GM18498 (cell line): ENCODE data around the gene APRT.

Experiments
- ATAC-seq: cut with Tn5 transposase; IDR thresholded peaks from one replicate; pipeline ENCODE4 v1.9.1; 2021; ENCODE audit warnings: mild to moderate bottlenecking, moderate library complexity; ENCODE audit not compliant: unreplicated experiment

APRT gene, protein sequence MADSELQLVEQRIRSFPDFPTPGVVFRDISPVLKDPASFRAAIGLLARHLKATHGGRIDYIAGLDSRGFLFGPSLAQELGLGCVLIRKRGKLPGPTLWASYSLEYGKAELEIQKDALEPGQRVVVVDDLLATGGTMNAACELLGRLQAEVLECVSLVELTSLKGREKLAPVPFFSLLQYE

GRCh38 chr16:88811769-88812512 lies at the start of gene APRT:
Gene APRT (minus strand): TSS chr16:88811928. CDS start chr16:88811899, 29 bp downstream.
- peak; percentile 76 for ATAC-seq

- ATAC-seq = no peak
Measured at GRCh38 chr16:88861359-88861758, 49.6 kb upstream of the APRT start.

- no peak for ATAC-seq
Measured at GRCh38 chr16:88859381-88860091, 47.8 kb upstream of the APRT start.

GRCh38 chr16:88857728-88858339 lies 46.1 kb upstream of the APRT start:
- ATAC-seq = peak; percentile 43

GRCh38 chr16:88856828-88857727 lies 45.4 kb upstream of the APRT start, which contains the start of the genes GALNS and TRAPPC2L:
Gene GALNS (minus strand): TSS chr16:88856947. CDS start chr16:88856877, 70 bp downstream.
Gene TRAPPC2L (plus strand): TSS chr16:88857127. CDS start chr16:88857151, 24 bp downstream.
- ATAC-seq = peak; percentile 83

DNA sequence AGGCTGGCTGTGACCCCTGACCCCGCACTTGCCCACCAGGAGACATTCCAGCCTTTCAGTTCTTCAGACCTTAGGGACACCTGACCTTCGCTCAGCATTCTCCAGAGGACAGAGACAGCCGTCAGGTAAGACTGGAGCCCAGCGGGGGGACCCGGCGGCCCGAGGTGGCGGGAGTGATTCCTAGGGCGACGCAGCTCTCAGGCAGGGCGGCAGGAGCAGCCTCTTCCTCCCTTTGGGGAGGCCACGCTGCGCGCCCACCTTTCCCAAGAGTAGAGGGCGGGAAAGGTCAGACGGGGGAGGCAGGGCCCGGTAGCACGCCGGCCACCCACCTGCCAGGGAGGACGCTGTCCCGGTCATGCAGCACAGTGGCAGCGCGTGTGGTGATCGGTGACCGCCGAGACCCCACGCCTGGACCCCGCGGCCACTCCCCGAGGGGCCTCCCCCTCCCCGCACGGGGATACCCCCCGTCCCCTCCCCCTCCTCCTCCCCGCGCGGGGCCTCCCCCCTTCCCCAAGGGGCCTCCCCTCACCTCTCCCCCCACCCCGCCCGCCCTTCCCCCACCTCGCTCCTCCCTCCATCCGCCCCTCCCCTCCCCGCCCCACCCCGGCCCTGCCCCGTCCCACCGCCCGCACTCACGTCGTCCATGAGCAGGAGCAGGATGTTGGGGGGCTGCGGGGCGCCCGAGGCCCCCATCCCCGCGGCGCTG lies 44.5 kb upstream of the APRT start:
- ATAC-seq = no peak

GRCh38 chr16:88855736-88856121 lies 44.0 kb upstream of the APRT start:
- ATAC-seq = no peak

- no peak for ATAC-seq
Measured at GRCh38 chr16:88855176-88855575, 43.4 kb upstream of the APRT start.

- ATAC-seq = no peak
Measured at GRCh38 chr16:88854306-88855111, 42.8 kb upstream of the APRT start.

DNA sequence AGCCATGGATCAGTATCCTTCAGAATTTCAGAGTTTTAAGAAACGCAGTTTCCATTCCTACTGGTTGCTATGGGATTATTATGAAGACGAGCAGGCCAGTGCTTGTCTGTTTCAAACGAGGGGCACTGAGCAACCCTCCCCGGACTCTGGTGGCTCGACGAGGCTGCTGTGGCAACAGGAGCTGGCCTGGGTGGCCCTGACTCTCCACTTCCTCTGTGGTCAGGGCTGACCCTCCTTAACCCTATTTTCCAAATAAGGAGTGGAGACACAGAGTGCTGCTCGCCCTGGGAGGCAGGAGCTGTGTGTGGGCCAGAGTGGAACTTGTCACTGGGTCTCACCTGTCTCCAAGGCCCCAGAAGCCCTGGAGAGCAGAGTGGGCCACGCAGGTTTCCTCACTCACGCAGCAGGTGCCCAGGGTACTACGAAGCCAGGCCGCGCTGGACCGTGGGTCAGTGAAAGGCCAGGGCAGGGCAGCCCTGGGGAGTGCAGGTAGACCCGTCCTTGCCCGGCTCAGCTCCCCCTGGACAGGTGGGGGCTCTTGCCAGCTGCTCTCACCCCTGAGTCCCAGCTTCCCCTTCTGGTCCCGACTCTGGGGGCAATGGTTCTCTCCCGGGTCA lies 41.7 kb upstream of the APRT start:
- ATAC-seq = no peak

DNA sequence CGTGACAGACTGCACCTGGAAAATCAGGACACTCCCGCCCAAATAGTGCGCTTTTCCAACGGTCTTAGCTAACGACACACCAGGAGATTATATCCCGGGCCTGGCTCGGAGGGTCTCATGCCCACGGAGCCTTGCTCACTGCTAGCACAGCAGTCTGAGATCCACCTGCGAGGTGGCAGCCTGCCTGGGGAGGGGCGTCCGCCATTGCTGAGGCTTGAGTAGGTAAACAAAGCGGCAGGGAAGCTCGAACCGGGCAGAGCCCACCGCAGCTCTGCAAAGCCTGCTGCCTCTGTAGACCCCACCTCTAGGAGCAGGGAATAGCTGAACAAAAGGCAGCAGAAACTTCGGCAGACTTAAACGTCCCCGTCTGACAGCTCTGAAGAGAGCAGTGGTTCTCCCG lies 39.9 kb upstream of the APRT start:
- no peak for ATAC-seq

GRCh38 chr16:88850531-88851199 lies 38.9 kb upstream of the APRT start:
- no peak for ATAC-seq

DNA sequence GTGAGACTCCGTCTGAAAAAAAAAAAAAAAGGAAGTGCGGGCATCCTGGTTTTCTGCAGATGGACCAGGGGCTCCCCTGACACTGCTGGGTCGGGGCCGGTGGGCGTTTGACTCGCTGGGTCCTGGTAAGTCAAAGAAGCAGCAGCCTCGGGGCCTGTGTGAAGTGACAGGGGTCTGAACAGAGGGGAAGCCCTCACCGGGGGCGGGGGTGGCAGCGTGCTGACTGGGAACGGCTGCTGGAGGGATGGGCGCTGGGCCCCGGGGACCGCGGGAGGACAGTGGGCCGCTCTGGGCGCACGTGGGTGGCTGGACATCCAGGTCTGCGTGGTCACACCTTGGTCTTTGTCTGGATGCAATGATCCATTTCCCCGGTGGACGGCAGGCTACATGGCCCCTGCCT lies 36.8 kb upstream of the APRT start:
- ATAC-seq = no peak

DNA sequence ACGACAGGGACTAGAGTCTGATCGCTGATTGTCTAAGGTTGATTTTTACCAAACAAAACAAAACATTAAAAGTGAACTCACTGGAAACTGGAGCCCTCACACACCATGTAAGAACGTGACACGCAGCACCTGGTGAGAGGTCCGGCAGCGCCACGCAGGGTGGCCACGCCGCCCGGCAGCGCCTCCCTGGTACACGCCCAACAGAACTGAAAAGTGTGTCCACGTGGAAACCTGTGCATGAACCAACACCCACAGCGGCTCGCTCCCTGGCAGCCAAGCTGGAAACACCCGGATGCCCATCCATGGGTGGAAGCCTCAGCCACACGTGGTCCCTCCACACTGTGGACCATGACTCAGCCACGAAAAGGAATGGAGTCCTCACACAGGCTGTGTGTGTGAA lies 35.9 kb upstream of the APRT start:
- no peak for ATAC-seq

DNA sequence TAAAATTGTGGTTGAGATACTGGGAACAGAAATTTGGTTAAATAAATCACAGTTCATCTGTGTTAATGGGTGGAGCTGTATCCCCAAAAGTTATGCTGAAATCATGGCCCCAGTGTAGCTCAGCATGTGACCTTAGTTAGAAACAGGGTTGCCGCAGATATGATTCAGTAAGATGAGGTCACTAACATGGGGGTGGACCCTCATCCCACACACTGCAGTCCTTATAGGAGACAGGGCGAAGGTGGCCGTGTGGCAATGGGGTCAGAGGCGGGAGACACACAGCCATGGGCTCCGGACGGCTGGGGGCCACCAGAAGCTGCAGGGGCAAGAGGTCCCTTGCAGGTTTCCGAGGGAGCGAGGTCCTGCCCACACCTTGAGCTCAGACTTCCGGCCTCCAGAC lies 34.4 kb upstream of the APRT start:
- ATAC-seq = no peak

DNA sequence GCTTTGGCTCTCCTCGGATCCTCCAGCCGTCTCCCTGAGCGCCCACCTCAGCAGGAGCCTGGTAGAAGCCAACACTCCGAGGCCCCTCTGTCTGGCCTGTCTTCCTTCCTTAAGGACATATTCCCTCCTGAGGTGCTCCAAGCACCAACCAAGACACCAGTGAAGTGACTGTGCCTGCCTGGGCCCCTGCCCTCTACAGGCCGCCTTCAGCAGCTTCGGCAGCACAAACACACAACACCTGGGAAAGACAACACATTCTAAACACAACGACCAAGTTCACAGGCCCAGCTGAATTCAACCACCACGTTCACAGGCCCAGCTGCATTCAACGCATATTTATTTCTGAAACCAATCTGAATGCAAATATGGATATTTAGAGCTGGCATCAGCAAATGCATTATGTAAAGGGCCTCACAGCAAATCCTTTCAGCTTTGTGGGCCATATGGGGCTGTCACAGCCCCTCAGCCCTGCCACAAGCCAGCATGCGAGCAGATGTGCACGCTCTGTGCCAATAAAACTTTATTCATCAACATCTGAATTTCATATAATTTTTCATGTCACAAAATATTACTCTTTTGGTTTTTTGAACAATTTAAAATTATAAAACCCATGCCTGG lies 32.8 kb upstream of the APRT start:
- ATAC-seq = no peak

GRCh38 chr16:88843256-88843655 lies 31.5 kb upstream of the APRT start:
- no peak for ATAC-seq

- ATAC-seq = no peak
Measured at GRCh38 chr16:88842806-88843205, 31.1 kb upstream of the APRT start.
